ENCODE results near the gene CRABP2. TPM values are rescaled to one million over a fixed set of nuclear protein-coding genes. Genes with fewer than 3 reads are reported as not detected.
A peak's percentile ranks its signal among the peaks of the same experiment; 100 is the strongest.

Gene CRABP2
- total and polyA plus RNA-seq, 2 of the 13 experiments (the other 11 are each of a cell fraction or from before 2014, with no cell fraction given) = 0.40 to 0.60 TPM

GRCh38 chr1:156657741-156658319 lies 47.6 kb downstream of the CRABP2 start:
- 35% methylated on average over 15 of the region's 15 CpGs for WGBS (ENCODE audit: low lambda C conversion rate)
- Histone ChIP-seq H3K4me2 (ENCODE audit: low read depth, low read length) (peak overlapping the region; percentile 96), H3K27ac (ENCODE audit: extremely low read length, insufficient read depth, low read length) (no peak overlapping the region), H3K4me3 (replicated peaks in 1 of 3; ENCODE audit: insufficient read depth in 1 of 3, low read depth in 2 of 3, low read length in 3 of 3) (peak overlapping the region in 1 of 3 experiments; percentile 56; a peak in 2 of 6 replicates), H3K27me3 (ENCODE audit: control insufficient read depth in 1 of 2, insufficient read depth in 2 of 2, low read length in 2 of 2) (no peaks in the 10 kb centered on the region; a peak in 1 of 5 replicates), H3K4me1 (ENCODE audit: insufficient read depth, low read length) (peaks cover 59% of the 10 kb centered on the region), H3K79me2 (ENCODE audit: insufficient read depth, low read length) (peaks cover 20% of the 10 kb centered on the region), H3K9ac (ENCODE audit: insufficient read depth, low read depth, low read length) (no peak overlapping the region), H4K20me1 (ENCODE audit: insufficient read depth, low read length) (peaks cover 70% of the 10 kb centered on the region), H3K36me3 (replicated peaks in 1 of 2; ENCODE audit: control insufficient read depth in 1 of 2, insufficient read depth in 2 of 2, low read length in 2 of 2) (peaks cover 1 to 5% of the 10 kb centered on the region in 2 experiments; a peak in 1 of 5 replicates), H2AFZ (ENCODE audit: low read length) (no peak overlapping the region), H3K9me3 (ENCODE audit: low read length) (no peaks in the 10 kb centered on the region)
- no TSS peak for BruUV-seq (replicated peaks)
- no peak for ATAC-seq
- CTCF ChIA-PET (ENCODE audit: low intra/inter-chr PET ratio, low total read pairs) = interaction anchor here (0.6 to 6.4 kb wide), 5 partner anchors 21 to 156 kb away, joined by 3 to 166 read pairs (median 10); partner anchors contain the start of genes HAPLN2 and NES
- POLR2A ChIA-PET = interaction anchor here (0.6 to 11.4 kb wide), 2 partner anchors 16 to 34 kb away, joined by 3 to 189 read pairs; partner anchors contain the start of gene NES
- FAIRE-seq = no peak
- in situ Hi-C loops (cut with HindIII; ENCODE audit: extremely low pct_ligation_motif_present, low pct_unique_long_range_greater_than_20kb) = no loop called here
- intact Hi-C loops (cut with micrococcal nuclease; ENCODE audit: unreplicated experiment) = loop anchor here (1.0 kb wide), 1 partner anchor 33 kb away; no protein-coding TSS in a partner anchor
- DNase-seq (ENCODE audit: low spot score) = no peak
- TF ChIP-seq HMGXB4 (CRISPR knock-in tag; IDR thresholded peaks at IDR 0.05; ENCODE audit: borderline replicate concordance in 1 of 2, low read depth in 1 of 2) (peak in 1 of 2 experiments; percentile 7; a peak in 1 of 4 replicates), ZNF343 (CRISPR knock-in tag; IDR thresholded peaks at IDR 0.05) (0 out of 2 replicates have a peak, but pooled peaks have one; percentile 23), ONECUT2 (CRISPR knock-in tag; IDR thresholded peaks at IDR 0.05) (no peak), NFKB2 (CRISPR knock-in tag; IDR thresholded peaks at IDR 0.05; ENCODE audit: borderline replicate concordance) (no peak), ZNF263 (CRISPR knock-in tag; IDR thresholded peaks at IDR 0.05) (peak; percentile 87), ZBTB8A (CRISPR knock-in tag; IDR thresholded peaks at IDR 0.05; ENCODE audit: borderline replicate concordance, low read depth) (no peak), RFX1 (IDR thresholded peaks at IDR 0.05) (no peak), GTF2F1 (IDR thresholded peaks at IDR 0.05; ENCODE audit: low read length) (no peak), DZIP1 (CRISPR knock-in tag; IDR thresholded peaks at IDR 0.05) (no peak), ZNF432 (CRISPR knock-in tag; IDR thresholded peaks at IDR 0.05; ENCODE audit: borderline replicate concordance) (no peak), HIVEP1 (CRISPR knock-in tag; IDR thresholded peaks at IDR 0.05) (no peak), DMAP1 (CRISPR knock-in tag; IDR thresholded peaks at IDR 0.05) (no peak), SIX1 (CRISPR knock-in tag; IDR thresholded peaks at IDR 0.05; ENCODE audit: borderline replicate concordance) (no peak), SKI (IDR thresholded peaks at IDR 0.05; ENCODE audit: partially characterized antibody) (no peak), ZNF784 (CRISPR knock-in tag; IDR thresholded peaks at IDR 0.05; ENCODE audit: borderline replicate concordance) (0 out of 2 replicates have a peak, but pooled peaks have one; percentile 64), ATAD3A (CRISPR knock-in tag; IDR thresholded peaks at IDR 0.05) (no peak), MTERF4 (CRISPR knock-in tag; IDR thresholded peaks at IDR 0.05) (no peak), ZNF850 (CRISPR knock-in tag; conservative IDR thresholded peaks at IDR 0.05) (no peak), ARNT2 (CRISPR knock-in tag; IDR thresholded peaks at IDR 0.05; ENCODE audit: low read depth) (no peak)
